HG03521 (cell line): ENCODE data around the gene FBXW12.
"Not testable (repeated sequence)": the region's sequence is repeated elsewhere in the genome, so short reads cannot be mapped to it uniquely, and the experiment has no call there.

ENCODE experiments used
- ATAC-seq: cut with Tn5 transposase; IDR thresholded peaks from one replicate; pipeline ENCODE4 v1.9.1; 2021; ENCODE audit warnings: mild to moderate bottlenecking, moderate library complexity; ENCODE audit not compliant: unreplicated experiment

FBXW12 gene

GRCh38 chr3:48371651-48372376, at the start of gene FBXW12:
TSS of gene FBXW12 (plus strand) at chr3:48372219. CDS start at chr3:48372768, 549 bp downstream.
- no peak for ATAC-seq

- ATAC-seq: not testable (repeated sequence)
Measured at GRCh38 chr3:48331706-48332435, 40.1 kb upstream of the FBXW12 start.

GRCh38 chr3:48333346-48334245, 38.4 kb upstream of the FBXW12 start, which contains the start of gene SPINK8:
TSS of gene SPINK8 (minus strand) at chr3:48333661. CDS start at chr3:48328341, 5,320 bp downstream.
- not testable (repeated sequence) for ATAC-seq

GRCh38 chr3:48334605-48335004, 37.4 kb upstream of the FBXW12 start:
- no peak for ATAC-seq

- not testable (repeated sequence) for ATAC-seq
Measured at GRCh38 chr3:48335286-48335685, 36.7 kb upstream of the FBXW12 start.

- not testable (repeated sequence) for ATAC-seq
Measured at GRCh38 chr3:48337536-48337935, 34.5 kb upstream of the FBXW12 start.

GRCh38 chr3:48338635-48339034, 33.4 kb upstream of the FBXW12 start:
- no peak for ATAC-seq

- ATAC-seq: no peak
Measured at GRCh38 chr3:48343432-48343831, 28.6 kb upstream of the FBXW12 start.

GRCh38 chr3:48344867-48345507, 27.0 kb upstream of the FBXW12 start:
- ATAC-seq: no peak

- no peak for ATAC-seq
Measured at GRCh38 chr3:48345946-48346572, 26.0 kb upstream of the FBXW12 start.

GRCh38 chr3:48347500-48347899, 24.5 kb upstream of the FBXW12 start:
- no peak for ATAC-seq

GRCh38 chr3:48352546-48352945, 19.5 kb upstream of the FBXW12 start:
- no peak for ATAC-seq

GRCh38 chr3:48353987-48354386, 18.0 kb upstream of the FBXW12 start:
- no peak for ATAC-seq

- no peak for ATAC-seq
Measured at GRCh38 chr3:48356419-48356818, 15.6 kb upstream of the FBXW12 start.

GRCh38 chr3:48361928-48362327, 10.1 kb upstream of the FBXW12 start:
- ATAC-seq: no peak

GRCh38 chr3:48364840-48365239, 7.2 kb upstream of the FBXW12 start:
- ATAC-seq: no peak

- no peak for ATAC-seq
Measured at GRCh38 chr3:48367201-48367600, 4.8 kb upstream of the FBXW12 start.

GRCh38 chr3:48369693-48370332, 2.2 kb upstream of the FBXW12 start:
- no peak for ATAC-seq

- ATAC-seq: no peak
Measured at GRCh38 chr3:48370333-48370713, 1.7 kb upstream of the FBXW12 start.

- ATAC-seq: no peak
Measured at GRCh38 chr3:48372377-48372770, 355 bp downstream of the FBXW12 start.
